ENCODE measurements around the gene FNDC3B. TPM values are rescaled to one million over a fixed set of nuclear protein-coding genes. Genes with fewer than 3 reads are reported as not detected.
A peak's percentile ranks its signal among the peaks of the same experiment; 100 is the strongest.

FNDC3B gene
- polyA plus RNA-seq, 1 donor = 53.5 TPM

DNA sequence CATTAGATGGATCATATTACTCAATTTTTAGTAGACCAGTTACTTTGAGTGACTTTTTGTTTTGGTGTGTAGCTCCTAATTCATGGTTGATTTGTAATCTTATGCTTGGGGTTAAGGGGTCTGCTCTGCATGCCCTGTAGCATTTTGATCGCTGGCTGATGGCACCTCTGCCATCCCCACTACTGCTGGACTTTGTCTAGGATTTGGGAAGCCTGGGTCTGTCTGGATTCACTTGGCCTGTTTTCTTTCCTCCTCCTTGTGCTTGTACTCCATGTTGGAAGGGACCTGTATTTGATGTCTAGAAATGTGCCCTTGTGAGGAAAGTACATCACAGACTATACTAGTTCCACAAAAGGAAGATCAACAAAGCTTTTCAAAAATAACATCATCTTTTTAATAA is 154.1 kb downstream of the FNDC3B start:
- no peak for DNase-seq

DNA sequence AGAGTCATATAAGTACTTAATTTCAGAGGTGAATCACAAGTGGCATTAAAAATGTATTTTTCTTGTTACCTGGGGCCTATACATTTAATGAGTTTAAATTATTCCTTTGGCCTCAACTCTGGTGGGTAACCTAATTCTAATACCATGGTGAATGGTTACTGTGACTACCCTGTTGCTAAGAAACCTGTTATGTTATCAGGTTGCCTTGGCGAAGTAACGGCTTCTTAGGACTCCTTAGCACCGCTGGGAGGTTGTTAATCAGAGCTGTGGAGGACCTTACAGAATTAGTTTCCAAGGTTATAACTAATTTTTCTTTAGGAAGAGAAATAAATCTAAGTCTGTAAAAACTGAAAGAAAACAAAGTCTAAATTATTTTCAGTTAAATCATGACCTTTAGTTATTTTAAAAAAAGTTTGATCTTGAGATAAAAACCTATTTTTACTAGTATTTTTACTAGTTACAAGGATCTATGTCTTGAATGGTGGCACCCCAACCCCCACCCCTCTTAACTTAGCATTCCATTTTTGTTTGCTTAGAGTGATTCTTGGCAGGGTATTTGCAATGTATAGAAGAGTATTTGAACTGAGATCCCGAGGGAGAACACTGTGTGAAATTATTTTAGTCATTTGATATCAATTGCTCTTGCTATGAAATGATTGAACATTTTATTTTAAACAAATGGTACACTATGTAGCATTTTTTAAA is 155.5 kb downstream of the FNDC3B start:
- no peak for DNase-seq

DNA sequence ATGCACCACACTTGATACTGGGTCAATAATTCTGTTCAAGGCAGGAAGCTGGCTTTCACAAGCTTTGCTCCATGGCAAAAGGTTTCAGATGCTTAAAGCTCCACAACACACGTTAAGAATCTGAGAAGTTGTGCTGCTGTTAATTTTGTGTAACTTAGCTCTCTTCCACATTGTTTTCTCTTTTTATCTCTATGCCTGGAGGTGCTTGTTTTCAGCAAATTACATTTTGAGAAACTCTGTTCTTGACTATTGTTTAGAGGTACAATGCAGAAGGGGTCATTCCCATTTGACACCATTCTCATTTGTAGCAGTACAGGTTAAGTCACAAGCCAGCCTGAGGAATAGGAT is 156.0 kb downstream of the FNDC3B start:
- no peak for DNase-seq

DNA sequence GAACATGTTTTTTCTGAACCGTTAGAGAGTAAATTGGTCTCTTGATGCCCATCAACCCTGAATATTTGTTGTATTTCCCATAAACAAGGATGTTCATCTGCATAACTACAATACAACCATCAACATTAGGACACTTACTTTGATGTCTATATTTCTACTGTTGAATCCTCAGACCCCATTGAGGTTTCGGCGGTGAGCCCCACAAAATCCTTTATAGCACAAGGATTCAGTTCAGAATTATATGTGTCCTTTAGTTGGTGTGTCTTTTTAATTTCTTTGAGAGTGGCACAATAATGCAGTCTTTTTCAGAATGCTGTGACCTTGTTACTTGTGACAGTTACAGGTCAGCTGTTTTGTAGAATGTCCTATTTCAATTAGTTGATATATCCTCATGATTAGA is 158.0 kb downstream of the FNDC3B start:
- no peak for DNase-seq

DNA sequence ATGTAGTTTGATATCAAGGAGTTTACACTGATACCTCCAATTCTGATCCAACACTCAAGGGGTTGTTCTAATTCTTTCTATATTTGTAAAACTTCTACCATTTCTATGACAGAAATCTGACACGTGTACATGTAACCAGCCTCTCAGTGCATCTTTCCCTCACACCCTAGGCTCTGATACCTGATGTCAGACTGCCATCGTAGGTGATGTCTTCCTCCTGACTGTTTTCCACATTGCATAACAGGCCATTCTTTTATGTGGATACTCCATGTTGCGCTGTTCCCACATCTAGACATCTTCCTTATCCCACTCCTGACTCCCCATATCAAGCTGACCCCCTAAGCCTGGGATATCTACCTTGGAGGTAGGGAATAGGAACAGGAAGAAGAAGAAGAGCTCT is 159.1 kb downstream of the FNDC3B start:
- DNase-seq = no peak

DNA sequence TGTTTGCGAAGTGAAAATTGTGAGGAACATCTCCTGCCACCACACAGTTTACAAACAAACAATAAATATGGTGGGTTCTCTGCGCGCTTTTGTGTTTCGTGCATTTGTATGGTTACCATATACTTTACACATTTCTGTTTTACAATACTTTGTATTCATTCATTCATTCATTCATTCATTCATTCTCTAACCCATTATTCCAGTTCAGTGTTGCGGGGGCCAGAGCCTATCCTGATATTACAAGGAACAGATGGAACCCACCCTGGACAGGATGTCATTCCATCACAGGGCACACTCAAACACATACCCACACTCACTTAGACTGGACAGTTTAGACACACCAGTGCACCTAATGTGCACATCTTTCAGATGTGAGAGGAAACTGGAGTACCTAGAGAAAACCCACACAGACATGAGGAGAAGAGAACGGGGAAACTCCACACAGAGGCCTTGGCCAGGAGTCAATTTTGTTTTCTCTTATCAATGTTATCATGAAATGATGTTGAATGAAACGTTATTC is 160.5 kb downstream of the FNDC3B start:
- DNase-seq = no peak

DNA sequence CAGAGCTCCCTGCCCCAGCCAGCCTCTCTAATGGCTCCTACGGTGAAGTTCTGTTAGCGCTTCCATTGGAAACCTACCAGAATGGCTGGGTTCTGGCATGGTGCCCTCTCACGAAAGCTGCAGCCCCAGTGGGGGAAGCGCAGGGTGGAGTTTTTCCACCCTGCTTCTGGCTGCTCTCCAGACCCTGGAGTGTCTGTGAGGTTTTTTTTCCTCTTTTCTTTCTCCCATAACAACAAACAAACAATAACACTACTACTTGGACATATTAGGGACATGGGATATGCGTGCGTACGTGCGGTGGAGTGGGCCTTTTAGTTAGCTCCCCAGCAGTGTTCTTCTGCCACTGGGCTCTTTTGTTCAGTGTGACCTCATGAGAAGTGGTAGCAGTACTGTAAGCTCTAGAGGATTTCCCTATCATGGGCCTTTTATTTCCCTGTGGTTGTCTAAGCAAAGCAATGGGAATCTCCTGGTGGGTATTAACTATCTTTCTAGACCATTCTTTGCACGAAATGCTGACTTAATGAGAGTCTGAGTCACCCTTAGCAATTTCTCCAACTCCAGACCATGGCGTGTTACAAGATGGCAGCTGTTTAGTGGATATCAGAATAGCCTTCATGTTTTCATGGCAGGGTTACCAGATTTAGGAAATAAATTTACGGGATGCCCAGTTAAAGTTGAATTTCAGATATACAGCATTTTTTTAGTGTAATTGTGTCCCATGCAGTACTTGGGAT is 161.9 kb downstream of the FNDC3B start:
- DNase-seq = peak; percentile 84

DNA sequence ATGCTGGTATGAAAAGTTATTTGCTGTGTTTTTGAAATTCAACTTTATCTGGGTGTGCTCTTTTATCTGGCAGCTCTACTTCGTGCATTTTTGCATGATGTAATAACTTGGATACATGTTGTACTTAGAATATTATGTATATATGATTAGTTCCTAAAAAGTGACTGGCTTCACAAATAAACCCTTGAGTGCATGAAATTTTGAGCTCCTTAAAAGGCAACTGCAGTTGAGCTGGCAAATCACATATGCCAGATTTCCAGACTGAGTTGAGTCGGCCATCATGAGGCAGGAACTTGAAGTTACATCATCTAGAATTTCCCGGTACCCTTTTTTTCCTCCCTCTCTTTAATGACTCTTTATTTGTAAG is 162.5 kb downstream of the FNDC3B start:
- DNase-seq = peak; percentile 75

DNA sequence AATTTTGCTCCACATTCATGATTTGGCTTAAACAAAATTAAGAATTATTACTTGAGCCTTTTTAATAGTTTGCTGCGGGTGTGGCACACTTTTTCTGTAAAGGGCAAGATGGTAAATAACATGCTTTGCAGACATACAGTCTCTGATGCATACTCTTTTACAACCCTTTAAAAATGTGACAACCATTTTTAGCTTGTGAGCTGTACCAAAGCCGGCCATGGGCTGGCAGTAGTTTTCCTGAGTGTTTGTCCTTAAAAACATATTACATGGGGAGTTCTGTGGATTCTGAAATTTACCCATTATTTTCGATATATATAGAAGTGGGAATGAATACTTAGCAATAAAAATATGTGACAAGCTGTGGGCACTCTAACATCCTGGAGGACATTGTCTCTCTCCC is 163.4 kb downstream of the FNDC3B start:
- no peak for DNase-seq

DNA sequence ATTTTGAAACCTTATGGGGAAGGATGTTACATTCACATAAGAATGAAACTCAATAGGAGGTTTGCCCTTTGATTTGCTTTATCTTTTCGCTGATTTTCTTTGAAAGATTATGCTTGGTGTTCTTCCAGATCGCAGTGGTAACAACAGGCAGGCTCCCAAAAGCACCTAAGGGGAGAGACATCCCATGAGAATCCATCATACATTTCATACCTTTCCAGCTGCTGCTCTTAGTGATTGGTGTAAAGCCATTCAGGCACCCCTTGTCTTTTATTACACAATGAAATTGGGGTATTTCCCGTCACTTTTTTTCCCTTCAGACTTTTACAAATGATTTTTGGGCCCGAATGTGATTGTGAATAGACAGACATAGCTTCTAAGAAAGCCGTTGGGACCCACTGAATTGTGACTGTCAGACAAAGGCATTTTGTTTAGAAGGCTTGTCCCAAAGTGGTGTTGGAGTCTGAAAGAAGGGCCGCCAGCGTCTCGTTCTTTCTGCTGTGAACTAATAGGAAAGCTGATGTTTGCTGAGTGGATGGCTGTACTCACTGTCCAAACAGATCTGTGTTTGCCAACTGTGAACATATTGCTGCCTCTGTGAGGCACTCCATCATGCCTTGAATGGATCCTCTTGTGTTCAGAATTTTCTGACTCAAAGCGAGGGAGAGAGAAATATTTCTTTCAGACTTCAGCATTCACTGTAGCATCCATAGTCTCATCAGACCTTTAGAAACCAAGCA is 164.3 kb downstream of the FNDC3B start:
- no peak for DNase-seq

DNA sequence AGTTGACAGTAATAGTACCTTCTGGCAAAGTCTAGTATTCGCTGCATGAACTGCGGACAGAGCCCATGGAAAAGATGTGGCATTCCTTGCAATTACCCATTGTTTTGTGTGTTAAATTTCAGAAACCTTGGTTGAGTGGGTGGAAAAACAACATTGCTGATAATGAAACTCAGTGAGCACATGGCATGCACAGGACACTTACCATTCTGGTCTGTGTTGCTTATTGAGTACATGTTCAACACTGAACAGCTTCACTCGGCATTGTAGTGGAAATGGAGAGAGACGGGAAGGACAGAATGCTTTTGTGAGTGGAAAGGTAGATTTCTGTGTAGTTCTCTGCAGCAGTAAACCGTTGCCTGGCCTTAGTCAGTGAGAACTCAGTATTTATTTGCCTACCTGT is 165.3 kb downstream of the FNDC3B start:
- no peak for DNase-seq

DNA sequence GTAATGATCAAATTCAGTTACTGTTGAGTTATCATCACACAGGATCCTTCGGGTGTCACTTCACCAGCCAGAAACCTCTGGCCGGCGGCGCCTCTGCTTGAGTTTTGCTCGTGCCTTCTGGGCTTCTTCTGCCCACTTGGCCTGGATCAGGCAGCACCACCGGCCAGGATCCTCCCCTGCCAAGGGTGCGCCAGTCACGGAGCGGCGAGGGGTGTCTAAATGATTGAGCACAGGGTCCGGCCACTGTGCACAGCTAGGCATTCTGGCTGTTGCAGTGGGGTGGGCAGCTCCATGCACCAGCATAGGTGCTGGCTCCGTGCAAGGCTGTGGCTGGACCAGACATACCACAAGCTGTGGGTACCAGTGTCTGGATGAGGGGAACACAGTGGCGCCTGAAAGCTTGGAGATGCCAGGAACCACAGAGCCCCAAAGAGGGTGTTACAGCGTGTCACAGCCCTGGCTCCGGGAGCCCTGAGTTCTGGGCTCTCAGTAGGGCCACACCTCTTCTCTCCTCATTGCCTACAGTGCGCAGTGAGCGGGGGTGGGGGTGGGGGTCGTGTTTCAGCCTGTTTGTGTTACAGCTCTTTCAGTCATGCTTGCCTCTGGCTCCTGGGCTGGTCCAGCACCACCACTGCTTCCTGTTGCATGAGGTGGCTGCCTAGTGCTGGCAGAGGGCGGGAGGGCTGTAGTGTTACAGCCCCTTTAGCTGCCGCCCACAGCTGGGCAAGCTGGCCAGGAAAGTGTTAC is 169.4 kb downstream of the FNDC3B start:
- DNase-seq = no peak

DNA sequence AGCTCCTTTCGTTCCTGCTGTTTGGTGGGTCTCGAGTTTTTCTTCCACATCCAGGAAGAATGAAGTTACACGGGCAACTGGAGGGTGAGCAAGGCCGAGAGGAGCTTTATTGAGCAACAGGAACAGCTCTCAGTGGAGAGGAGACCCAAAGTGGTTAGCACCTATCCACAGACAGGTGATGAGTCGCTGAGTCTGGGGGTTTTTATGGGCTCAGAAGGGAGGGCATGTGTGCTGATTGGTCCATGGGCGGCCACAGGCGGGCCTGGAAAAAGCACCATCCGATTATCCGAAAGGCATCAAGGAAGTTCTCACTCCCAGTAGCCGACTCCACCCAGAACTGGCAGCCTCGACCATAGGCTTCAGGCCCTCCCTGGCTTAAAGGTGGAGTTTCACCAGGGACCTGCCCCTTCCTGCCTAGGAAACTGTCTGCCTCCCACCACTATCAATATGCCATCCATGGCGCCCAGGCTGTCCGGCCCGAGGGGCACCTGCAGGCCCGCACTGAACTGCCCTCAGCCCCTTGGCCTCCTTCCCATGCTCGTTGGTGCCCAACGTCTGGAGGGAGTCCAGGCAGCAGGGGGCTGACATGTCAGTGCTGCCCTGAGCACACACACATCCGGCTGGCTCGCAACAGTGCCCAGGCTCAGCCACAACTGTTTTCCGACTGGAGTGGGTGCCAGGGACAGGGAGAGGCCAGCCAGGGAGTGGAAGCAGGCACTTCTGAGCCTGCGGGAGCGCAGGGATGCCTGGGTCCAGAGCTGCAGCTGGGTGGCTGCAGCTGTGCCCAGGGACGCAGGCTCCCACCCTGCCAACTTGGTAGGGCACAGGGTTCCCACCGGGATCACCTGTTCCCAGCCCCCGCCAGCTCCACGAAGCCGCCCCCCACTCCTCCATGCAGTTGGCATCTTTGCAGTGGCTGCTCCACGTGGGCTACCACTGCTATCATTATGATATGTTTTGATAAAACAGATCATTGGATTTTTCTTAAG is 170.2 kb downstream of the FNDC3B start:
- DNase-seq = no peak

DNA sequence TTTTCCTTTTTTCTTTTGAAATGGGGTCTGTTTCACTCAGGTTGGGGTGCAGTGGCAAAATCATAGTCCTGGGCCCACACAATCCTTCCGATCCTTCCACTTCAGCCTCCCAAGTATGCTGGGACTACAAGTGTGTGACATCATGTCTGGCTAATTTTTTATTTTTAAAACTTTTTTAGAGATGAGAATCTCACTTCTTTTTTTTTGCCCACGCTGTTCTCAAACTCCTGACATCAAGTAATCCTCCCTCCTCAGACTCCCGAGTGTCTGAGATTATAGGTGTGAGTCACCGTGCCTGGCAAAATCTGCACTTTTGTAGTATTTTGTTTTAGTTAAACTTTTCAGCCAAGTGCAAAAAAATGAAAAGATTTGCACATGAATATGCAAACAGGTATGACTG is 171.0 kb downstream of the FNDC3B start:
- no peak for DNase-seq

DNA sequence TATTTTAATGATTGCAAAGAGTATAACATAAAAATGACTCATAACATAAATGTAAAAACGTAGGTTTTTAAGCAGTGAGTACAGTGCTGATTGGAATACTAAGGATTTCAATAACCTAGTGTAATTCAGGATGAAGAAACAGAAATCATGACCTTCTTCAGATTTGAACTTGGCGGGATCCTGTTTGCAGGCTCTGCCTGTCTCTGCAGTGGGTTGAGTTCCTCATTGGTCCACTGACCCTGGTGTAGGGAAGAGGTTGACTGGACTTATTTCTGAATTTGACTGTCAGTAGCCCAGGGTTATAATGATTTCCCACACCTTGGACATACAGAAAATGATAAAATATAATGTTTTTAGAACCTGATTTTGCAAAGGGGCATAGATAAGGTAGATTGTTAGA is 171.7 kb downstream of the FNDC3B start:
- DNase-seq = no peak

DNA sequence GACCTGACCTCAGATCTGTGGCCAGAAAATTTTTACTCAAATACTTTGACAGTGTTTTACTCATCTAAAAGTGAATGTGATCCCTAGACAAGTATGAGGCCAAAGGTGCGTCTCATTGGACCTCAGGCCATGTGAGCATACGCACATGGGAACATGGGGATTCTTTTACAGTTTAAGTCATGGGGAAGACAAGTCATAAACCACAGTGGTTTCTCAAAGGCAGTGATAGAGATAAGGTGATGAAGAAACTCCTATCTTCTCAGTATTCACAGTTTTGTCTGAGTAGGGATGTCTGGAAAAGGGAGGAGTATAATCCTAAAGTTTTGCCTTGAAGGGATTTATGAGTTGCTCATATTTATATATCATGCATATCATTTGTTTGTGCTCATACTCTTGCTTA is 173.8 kb downstream of the FNDC3B start:
- no peak for DNase-seq

DNA sequence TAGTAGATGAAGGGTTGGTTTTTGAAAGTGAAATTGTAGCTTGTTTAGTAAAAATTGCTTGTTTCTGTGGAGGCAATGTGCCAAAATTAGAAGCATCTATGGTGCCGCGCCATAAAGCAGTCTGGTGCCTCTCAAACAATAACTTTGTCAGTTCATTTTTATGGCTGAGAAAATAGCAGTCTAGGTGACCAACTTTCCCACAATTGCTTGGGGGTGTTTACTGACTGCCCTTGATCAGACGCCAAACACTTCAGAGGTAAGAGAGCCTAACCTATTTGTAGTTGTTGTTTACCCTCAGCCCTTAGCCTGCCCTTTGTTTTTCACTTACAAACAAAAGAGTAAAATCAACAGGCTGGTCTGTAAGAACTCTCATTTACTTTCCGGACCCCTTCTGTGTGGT is 174.5 kb downstream of the FNDC3B start:
- DNase-seq = no peak

DNA sequence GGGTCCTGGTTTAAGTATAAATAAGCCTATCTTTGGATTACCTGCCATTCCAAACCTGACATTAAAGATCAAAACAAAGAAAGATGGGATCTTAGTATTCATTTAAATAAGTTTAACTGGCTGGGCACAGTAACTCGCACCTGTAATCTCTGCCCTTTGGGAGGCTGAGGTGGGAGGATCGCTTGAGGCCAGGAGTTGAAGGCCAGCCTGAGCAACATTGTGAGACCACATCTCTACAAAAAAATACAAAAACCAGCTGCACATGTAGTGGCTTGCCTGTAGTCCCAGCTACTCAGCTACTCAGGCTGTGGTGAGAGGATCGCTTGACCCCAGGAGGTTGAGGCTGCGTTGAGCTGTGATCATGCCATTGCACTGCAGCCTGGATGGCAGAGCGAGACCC is 176.9 kb downstream of the FNDC3B start:
- no peak for DNase-seq

DNA sequence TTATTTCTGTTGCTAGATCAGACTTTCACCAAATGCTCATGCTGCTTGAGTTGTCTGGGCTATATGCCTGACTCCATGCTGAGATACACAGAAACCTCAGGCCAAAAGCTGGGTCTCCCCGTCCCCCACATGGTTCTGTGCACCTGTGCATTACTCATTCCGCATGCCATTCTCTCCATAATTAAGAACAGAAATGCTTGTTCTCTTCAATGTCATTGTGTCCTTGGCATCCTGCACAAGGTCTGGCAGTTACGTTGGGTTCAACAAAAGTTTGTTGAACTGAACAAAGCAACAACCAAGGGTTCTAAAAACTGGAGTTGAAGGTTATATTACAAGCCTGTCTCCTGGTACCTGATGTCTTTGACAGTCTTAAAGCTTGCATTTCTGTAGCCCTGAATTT is 177.5 kb downstream of the FNDC3B start:
- DNase-seq = no peak

DNA sequence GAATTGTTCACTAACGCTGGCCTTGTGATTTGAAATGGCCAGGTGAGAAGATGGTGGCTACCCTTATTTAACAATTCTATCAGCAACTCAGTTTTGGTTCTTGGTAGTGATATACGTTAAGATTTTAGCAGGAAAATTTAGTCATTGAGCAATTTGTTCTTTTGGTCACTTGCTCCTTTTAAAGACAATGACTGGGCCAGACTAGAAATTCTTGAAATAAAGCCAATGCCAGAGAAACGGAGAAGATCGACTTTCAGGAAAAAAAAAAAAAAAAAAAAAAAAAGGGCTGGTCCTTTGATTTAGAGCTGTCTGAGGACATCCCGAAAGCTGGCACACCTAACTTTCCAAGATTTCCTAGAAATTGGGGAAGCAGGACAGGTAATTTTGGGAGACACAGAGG is 178.5 kb downstream of the FNDC3B start:
- no peak for DNase-seq

Measured in hindlimb muscle (tissue), 1 donor.